ENCODE results near the gene RAPGEF2.
"Not testable (repeated sequence)": the region's sequence is repeated elsewhere in the genome, so short reads cannot be mapped to it uniquely, and the experiment has no call there.

Gene RAPGEF2

DNA sequence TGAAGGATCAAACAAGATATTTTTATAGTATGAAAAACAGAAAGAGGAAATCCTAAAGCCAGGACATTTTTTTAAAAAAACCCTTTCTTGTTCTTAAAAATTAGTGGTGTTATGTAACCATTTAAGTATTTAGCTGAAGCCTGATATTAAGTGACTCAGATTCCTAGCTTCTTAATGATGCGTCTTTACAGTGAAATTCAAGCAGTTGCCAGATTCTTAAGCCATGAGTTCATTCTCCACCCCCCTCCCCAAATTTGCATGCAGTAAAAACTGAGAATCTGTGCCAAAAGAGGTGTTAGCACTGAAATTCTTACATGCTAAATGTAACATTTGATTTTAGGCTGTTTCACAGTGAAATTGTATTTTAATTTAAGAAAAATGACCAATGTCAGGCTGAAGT is 180.8 kb downstream of the RAPGEF2 start:
- DNase-seq: no peak

DNA sequence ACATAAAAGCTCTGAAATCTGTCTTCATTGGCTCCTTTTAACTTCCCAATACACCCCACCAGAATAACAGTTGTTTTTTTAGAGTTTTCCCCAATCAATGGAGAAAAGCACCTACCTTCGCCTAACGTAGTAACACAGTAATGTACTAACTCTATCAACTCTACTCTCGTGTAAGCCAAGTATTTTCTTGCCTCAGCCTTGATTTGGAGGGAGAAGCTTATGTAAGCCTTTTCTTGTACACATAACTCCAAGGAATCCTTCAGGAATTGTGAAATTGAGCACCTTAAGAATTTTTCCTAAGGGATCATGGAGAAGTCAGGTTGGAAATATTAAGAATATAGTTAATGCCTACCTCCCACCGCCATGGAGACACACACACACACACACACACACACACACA is 181.2 kb downstream of the RAPGEF2 start:
- no peak for DNase-seq

DNA sequence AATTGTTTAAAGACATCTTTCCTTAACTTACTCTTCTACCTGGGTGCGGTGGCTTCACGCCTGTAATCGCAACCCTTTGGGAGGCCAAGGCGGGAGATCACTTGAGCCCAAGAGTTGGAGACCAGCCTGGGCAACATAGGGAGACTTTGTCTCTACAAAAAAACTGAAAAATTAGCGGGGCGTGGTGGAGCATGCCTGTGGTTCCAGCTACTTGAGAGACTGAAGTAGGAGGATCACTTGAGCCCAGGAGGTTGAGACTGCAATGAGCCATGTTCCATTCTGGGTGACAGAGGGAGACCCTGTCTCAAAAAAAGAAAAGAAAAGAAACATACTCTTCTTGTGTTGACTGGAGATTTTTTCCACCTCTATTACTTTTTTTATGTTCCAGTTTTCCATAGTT is 181.9 kb downstream of the RAPGEF2 start:
- no peak for DNase-seq

DNA sequence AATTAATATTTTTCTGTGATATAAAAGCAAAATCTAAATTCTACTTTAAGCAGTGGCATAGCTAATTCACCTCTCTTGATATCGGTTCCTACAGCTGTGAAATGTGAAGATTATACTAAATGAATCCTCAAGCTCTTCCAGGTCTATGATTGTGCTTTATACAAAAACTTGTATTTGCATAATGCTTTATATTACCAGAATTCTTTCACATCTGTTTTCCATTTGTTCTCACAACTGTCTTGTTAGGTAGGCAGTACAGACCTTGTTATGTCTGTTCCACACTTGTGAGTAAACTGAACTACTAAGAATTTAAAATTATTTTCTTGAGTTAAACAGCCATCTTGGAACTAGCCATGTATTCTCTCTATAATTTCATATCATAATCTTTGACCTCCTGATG is 184.9 kb downstream of the RAPGEF2 start:
- DNase-seq: no peak

DNA sequence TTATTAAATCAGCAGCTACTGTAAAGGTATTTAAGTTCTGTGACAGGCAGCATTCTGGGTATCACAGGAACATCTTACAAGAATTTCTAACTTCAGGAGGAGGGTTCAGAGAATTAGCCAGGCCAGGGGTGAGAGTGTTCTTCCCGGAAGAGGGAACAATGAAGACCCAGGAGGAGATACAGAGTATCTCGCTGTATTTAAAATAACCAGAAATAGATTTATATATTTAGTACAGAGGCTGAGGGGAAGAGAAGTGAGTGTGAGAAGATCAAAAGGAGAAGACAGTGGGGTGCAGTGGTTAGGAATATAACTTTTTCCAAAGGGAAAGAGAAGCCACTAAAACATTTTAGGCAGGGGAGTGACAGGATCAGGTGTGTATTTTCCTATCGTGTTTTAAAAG is 186.8 kb downstream of the RAPGEF2 start:
- no peak for DNase-seq

DNA sequence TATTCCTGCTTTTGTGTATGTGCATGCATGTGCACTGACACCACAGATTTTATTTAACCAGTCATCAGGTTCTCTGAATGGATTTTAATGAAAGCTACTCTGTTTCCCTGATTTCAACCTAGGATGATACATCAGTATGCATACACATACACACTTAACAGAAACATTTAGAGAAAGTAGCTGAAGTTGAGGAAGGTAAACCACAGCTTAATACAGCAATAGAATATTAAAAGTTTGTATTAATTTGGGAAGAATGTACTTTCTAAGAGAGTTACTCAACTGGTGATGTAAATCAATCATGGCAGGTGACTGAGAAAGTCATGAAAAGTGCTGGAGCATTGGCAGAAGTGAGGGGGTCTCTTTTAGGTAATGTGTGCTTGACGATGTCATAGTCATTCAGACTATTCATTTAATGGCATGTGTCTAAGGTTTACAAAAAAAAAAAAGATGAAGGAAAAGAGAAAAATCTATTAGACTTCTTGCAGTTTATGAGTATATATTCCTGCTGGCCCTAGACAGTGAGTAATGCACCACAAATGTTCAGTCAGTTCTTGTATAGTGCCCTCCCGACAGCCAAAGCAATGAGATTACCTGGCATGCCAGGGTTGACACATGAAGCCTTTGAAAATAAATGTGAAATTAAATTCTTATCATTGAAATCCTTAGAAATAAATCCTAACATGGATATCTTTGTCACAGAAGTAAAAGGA is 187.6 kb downstream of the RAPGEF2 start:
- no peak for DNase-seq

DNA sequence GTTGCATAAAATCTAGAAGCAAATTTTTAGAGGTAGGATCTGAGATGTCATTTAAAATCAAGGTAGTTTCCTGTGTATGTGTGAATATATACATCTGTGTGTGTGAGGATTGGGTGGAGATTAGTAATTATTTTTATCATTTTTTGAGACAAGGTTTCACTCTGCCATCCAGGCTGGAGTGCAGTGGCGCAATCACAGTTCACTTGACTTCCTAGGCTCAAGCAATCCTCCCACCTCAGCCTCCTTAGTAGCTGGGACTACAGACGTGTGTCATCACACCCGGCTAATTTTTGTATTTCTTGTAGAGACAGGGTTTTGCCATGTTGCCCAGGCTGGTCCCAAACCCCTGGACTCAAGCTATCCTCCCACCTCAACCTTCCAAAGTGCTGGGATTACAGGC is 188.3 kb downstream of the RAPGEF2 start:
- DNase-seq: no peak

DNA sequence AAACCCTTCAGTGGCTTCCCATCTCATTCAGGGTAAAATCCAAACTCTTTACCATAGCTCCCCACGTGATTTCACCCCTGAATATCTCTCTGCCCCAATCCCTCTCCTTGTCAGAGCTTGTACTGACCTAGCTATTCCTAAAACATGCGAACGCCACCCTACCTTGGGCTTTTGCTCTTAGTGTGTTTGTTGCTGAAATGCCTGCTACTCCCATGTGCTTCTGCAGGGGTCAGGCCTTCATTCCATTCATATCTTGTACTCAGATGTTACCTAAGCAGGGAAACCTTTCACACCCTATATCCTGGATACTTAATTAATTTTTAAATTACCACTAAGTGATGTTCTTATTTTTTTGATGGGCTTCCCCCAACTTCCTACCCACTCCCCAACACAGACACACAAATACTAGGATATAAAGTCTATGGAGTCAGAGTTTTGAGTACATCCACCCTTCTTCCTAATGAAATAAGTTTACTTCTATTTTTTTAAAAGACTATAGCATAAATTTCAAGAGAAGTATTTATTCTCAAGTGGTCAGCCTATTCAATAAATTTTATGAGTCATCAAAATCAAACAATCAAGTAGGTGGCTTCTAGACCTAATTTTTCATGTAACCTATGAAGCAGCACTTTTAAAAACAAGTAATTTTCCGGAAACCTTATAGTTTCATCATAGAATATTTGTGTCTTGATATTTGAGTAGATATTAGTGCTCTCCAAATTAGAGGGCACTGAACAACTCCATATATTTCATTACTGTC is 189.4 kb downstream of the RAPGEF2 start:
- no peak for DNase-seq

DNA sequence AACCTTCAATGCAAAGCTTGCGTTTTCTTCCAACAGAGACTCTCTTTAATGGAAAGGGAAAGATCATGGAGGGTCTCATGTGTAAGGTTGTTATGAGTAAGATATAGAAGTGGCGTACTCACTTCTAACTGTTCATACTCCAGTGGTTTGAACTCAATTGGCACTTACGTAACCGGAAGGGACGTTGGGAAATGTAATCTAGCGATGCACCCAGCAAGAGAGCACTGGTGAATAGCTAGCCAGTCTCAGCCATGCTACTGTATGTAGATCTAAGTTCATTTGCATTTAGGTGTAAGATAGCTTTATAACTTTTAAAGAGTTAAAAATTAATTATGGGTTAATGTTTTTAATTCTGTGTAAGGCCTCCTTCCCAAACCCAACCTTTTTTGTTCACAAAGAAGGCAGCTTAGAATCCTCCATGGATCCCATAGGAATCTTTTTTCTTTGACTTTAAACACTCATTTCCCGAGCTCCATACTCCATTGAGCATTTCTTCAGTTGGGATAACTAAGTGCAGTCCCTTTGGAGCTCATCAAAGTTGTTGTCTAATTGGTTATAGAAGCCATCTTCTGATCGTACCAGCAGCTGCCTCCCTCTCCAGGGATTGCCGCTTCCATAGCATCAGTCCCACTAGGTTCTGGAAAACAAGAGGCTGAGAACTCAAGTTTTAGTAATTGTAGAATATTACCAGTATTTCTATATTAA is 191.1 kb downstream of the RAPGEF2 start:
- DNase-seq: no peak

DNA sequence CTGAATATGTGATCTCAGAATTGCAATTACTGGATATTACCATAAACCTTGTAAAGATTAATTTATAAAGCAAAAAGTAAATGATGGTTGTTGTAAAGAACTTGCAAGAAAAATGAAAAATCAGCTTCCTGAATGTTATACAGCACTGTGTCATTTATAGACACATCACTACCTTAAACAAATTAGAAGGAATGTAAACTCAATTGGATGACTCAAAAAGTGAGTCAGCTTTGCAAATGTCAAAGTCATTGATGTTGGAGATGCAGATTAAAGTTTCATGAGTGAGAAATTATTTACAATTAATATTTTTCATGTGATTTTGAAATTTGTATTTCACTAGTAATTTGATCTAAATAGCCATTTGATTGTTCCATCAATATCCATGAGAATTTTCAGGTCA is 193.2 kb downstream of the RAPGEF2 start:
- DNase-seq: no peak

DNA sequence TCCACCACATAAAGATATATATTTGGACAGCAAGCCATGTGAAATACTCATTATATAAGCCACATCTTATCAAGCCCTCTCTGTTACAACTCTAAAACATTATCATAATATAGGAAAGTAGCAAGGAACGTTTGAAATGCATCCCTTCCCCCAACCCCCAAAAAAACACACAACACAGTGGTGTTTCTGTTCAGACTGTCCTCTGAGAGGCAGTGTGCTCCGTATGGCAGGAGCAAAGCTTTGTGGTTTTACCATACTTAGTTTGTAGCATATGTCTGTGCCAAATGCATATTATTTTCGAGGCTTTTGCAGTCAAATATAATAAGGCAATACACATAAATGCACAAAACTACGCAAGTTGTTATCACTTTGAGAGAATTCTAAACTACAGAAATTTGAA is 194.2 kb downstream of the RAPGEF2 start:
- DNase-seq: no peak

DNA sequence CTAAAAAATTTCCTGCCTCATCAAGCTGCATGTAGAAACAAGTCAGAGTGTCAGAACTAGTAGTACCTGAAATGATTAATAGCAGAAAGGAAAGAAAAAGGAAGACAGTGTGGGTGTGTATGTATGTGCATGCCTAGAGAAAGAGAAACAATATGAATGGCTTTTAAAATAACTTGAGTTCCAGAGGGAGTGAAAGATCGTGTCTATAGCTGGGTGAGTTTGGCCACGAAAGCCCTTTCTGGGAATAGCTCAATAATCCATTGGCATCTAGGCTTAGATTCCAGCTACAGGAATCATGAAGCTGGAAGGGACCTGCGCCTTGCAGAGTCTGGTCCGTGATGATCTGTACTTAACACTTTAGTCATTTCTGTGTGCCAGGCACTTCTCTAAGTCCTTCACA is 195.6 kb downstream of the RAPGEF2 start:
- no peak for DNase-seq

DNA sequence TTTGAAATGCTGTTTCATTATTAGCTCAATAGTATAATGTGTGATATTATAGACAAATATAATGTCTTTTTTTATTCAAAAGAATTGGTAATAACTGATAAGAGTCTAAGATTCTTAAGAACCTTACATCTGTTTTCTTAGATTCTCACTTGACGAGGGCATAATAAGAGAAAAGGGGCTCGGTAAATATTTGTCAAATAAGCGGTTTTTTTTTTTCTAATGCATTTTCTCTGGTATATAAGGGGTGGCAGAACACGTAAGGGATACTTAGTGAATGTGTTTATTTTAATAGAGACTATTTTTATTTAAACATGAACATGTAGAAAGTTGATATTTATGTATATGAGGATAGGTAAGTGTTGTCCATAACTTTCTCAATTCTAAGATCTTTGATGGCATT is 200.6 kb downstream of the RAPGEF2 start:
- no peak for DNase-seq

DNA sequence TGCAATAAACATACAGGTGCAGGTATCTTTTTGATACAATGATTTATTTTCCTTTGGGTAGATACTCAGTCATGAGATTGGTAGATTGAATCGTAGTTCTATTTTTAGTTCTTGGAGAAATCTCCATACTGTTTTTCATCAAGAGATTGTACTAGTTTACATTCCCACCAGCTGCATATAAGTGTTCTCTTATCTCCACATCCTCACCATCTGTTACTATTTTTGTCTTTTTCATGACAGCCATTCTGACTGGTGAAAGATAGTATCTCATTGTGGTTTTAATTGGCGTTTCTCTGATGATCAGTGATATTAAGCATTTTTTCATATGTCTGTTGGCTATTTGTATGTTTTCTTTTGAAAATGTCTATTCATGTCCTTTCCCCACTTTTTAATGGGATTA is 202.2 kb downstream of the RAPGEF2 start:
- DNase-seq: no peak

DNA sequence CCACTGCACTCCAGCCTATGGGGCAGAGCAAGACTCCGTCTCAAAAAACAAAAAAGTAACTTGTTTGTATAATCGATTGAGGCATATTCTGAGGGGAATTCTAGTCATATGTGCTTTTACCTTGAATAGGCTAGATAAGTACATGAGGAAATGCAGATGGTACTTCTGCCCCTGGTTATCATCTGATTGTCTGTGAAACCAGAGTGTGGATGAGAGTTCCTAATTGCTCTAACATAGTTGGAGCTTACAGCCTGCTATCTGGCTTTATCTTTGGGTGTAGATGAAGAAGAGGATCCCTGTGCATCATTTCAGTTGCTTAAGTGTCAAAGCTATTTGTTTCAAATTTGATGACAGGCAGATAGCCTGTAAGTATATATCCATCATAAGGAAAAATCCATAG is 205.1 kb downstream of the RAPGEF2 start:
- DNase-seq: no peak

DNA sequence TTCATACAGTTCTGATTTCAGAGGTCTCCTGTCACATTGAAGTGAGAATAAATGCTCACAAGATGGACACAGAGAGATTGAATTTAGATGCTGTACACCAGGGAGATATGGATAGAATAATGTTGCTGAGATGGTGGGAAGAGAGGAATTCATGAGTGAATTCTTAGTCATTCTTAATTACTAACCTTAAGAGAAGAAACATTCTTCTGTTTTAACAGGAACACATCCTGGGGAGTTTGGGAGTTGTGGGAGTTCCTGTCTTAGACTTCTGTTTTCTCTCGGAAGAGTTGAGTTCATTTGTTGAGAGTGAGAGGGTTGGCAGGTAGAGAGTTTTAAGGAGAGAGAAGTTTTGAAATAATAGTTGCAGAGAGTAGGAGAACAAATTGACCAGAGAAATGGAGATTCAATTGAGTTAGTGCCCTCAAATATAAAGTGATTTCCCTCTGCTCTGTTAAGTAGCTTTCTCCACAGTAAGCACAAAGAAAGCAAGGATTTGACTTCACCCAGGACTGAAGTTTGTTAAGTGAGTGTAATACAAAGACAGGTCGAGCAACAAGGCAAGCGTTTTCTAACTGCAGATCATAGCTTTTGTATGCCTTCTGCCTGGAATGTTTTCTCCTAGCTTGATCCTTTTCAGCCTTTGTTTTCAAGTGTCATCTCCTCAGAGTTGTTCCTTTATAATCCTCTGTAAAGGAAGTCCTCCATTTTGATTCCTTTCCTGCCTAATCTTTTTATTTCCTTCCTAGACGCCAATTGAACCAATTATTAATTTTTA is 205.9 kb downstream of the RAPGEF2 start:
- DNase-seq: no peak

DNA sequence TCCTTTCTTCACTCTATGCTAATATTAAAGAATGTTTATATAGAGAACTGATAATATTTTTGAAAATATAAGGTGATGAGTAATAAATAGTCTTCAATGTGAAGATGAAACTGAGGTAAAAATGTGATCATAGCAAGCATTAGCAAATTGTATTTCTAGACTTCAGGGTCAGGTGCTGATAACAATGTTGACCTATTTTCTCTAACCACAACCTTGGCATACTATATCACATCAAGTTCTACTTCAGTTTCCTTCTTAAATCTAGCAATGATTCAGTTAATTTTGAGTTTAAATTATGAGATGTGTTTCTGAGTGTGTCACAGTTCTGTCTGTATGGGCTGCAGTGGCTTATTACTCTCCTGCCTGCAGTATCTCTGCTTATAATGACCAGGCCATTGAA is 209.4 kb downstream of the RAPGEF2 start:
- no peak for DNase-seq

DNA sequence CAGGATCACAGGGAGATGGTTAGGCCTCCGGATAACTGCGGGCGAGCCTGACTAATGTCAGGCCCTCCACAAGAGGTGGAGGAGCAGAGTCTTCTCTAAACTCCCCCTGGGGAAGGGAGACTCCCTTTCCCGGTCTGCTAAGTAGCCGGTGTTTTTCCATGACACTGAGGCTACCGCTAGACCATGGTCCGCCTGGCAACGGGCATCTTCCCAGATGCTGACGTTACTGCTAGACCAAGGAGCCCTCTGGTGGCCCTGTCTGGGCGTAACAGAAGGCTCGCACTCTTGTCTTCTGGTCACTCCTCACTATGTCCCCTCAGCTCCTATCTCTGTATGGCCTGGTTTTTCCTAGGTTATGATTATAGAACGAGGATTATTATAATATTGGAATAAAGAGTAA is 213.0 kb downstream of the RAPGEF2 start:
- DNase-seq: not testable (repeated sequence)

DNA sequence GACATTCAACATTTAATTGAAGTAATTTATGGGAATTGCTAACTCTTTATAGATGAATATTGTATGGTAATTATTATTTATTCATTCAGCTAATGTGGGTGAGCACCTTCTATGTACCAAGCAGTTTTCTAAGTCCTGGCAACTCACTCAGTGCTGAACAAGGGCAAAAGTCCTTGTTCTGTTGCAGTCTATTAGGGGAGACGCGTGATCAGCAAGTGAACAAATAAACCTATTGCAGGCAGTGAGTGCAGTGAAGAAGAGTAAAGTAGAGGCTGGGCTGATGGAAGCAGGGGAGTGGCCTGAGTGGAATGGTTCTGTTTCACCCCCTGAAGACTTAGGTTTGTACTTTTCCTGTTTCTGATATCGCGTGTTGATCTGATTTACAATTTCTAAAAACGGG is 214.3 kb downstream of the RAPGEF2 start:
- DNase-seq: no peak

DNA sequence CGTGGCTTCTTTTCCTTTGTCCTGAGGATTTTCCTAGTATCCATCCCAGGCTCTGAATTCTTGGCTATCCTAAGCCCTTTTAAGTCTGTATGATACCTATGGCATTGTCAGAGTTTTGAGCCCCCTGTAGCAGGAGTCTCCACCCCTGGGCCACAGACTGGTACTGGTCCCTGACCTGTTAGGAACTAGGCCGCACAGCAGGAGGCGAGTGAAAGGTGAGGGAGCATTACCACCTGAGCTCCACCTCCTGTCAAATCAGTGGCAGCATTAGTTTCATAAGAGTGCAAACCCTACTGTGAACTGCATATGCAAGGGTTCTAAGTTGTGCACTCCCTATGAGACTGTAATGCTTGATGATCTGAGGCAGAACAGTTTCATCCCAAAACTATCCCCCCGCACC is 216.1 kb downstream of the RAPGEF2 start:
- DNase-seq: no peak

DNA sequence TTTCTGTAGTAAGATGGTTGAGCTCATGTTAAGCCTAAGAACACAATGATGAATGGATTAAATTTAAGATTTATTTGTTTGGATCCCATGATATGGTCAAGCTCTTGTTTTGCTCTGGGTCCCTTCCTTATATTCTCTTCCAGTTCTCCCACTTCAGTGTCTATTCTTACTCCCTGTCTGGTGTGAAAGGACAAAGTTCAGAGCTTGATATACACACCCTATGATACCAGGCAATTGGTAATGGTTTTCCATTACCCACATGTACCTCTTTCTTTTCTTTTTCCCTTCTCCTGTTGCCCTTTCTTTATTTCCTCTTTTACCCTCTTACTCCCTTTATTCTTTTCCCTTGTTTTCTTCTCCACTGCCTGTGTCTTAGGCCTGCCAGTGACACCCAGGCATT is 223.6 kb downstream of the RAPGEF2 start:
- DNase-seq: no peak

DNA sequence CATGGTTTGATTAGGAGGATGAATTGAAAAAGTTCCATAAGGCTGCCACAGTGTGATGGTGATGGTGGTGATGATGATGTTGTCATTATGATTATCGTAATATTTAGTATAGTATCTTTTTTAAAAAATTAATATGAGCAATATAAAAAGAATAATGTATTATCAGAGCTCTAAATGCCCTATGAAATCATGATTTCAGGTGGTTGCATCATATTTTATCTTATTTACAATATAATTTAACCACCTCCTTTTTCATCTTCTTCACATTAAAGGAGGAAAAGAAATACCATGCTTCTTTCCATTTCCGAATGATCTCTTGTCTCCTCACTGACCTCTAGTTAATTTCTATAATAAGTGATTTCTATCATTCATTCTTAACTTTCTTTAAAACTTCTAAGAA is 225.9 kb downstream of the RAPGEF2 start:
- no peak for DNase-seq

DNA sequence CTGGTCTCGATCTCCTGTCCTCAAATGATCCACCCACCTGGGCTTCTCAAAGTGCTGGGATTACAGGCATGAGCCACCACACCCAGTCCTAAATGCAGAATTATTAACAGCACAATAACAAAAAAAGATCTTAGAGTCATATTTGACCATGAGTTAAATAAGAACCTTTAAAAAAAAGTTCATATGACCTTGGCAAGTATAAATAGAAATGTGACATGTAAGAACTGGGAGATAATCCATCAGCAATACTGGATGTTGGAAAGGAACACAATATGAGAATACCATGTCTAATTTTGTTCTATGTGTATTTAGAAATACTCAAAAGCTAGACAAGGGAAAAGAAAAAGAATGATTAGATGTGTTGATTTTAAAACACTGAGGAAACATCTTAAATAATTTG is 231.6 kb downstream of the RAPGEF2 start:
- DNase-seq: no peak
